ENCODE data around the gene NOL4L.

Gene NOL4L

DNA sequence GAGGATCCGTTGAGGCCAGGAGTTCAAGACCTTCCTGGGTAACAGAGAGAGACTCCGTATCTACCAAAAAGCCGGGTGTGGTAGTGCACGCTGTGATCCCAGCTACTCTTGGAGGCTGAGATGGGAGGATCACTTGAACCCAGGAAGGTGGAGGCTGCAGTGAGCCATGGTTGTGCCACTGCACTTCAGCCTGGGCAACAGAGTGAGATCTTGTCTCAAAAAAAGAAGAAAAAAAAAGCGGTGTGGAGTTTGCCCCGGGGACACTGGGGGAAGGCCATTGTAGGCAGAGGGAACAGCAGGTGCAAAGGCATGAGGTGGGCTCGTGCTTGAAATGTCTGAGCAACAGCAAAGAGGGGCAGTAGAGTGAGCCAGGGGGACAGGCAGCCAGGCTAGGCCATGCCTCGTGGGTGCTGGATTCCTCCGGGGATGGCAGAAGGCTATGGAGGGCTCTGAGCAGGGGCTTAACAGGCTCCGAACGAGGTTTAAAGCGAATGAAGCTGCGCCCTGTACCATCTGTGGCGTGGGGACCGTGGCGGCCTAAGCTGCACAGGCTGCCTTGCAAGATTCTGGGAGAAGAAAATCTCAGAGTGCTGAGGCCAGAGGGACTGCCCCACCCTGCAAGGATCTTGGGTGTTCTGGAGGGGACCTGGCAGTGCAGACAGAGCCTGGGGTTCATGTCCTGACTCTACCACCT lies 36.9 kb upstream of the NOL4L start:
- no peak overlapping the region for H3K4me3 ChIP-seq (ENCODE audit: low read depth, low read length, poor library complexity, severe bottlenecking)
- H3K9me2 ChIP-seq (ENCODE audit: low read depth, low read length) = no peaks in the 10 kb centered on the region
- TF ChIP-seq EZH2 (IDR thresholded peaks at IDR 0.05; ENCODE audit: borderline replicate concordance, low read length) = no peak
- TF ChIP-seq CTCF (IDR thresholded peaks at IDR 0.05; ENCODE audit: low read length) = no peak
- no peaks in the 10 kb centered on the region for H4K20me1 ChIP-seq (ENCODE audit: insufficient read depth, low read length)
- H3K4me1 ChIP-seq (ENCODE audit: insufficient read depth, low read length, severe bottlenecking) = peaks cover 17% of the 10 kb centered on the region
- no peak overlapping the region for H3K27ac ChIP-seq (ENCODE audit: low read depth, low read length, poor library complexity, severe bottlenecking)
- no peak overlapping the region for H3K4me2 ChIP-seq (ENCODE audit: low read length)
- H3K79me2 ChIP-seq (ENCODE audit: insufficient read depth, low read length) = no peaks in the 10 kb centered on the region
- no peak overlapping the region for H2AFZ ChIP-seq (ENCODE audit: low read length)
- H3K9ac ChIP-seq (ENCODE audit: low read length) = no peak overlapping the region
- H3K27me3 ChIP-seq (ENCODE audit: insufficient read depth, low read length) = no peaks in the 10 kb centered on the region
- no peaks in the 10 kb centered on the region for H3F3A ChIP-seq (ENCODE audit: insufficient read depth, low read length)
- H3K9me3 ChIP-seq (ENCODE audit: low read length) = no peaks in the 10 kb centered on the region
- no peaks in the 10 kb centered on the region for H3K36me3 ChIP-seq (ENCODE audit: insufficient read depth, low read length)

DNA sequence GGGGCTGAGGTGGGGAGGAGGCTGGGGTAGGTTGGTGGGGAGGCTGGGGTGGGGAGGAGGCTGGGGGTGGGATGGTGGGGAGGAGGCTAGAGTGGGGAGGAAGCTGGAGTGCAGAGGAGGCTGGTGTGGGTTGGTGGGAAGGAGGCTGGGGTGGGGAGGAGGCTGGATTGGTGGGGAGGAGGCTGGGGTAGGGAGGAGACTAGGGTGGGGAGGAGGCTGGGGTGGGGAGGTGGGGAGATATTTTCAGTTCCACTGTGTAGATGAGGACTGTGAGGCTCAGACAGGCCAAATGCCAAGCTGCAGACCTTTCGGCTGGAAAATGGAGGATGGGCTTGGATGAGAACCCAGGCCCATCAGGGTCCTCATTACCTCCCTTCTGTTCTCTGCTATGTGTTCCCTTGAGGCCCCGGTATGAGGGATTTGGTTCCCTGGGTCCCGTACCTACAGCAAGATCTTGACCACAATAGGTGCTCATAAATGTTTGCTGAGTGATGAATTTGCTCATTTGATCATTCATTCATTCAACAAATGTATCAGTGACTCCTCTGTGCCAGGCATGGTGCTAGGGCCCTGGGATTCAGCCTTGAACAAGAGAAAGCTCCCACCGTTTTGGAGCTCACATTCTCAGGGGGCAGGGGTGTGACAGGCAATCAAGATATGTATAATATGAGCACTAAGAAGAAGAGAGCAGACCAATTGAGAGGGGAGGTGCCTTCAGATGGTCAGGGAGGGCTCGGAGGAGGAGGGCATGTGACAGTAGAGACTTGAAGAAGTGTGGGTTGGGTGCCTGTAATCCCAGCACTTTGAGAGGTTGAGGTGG lies 36.1 kb upstream of the NOL4L start:
- Histone ChIP-seq H3K4me1 (ENCODE audit: insufficient read depth, low read length, severe bottlenecking) (peaks cover 11% of the 10 kb centered on the region), H3K27me3 (ENCODE audit: insufficient read depth, low read length) (no peaks in the 10 kb centered on the region), H3K9me3 (ENCODE audit: low read length) (no peaks in the 10 kb centered on the region), H3F3A (ENCODE audit: insufficient read depth, low read length) (no peaks in the 10 kb centered on the region), H3K27ac (ENCODE audit: low read depth, low read length, poor library complexity, severe bottlenecking) (no peak overlapping the region), H3K9ac (ENCODE audit: low read length) (no peak overlapping the region), H3K36me3 (ENCODE audit: insufficient read depth, low read length) (no peaks in the 10 kb centered on the region), H4K20me1 (ENCODE audit: insufficient read depth, low read length) (no peaks in the 10 kb centered on the region), H3K4me2 (ENCODE audit: low read length) (no peak overlapping the region), H3K79me2 (ENCODE audit: insufficient read depth, low read length) (no peaks in the 10 kb centered on the region), H2AFZ (ENCODE audit: low read length) (no peak overlapping the region), H3K9me2 (ENCODE audit: low read depth, low read length) (no peaks in the 10 kb centered on the region), H3K4me3 (ENCODE audit: low read depth, low read length, poor library complexity, severe bottlenecking) (no peak overlapping the region)
- no peak for TF ChIP-seq CTCF (IDR thresholded peaks at IDR 0.05; ENCODE audit: low read length)
- no peak for TF ChIP-seq EZH2 (IDR thresholded peaks at IDR 0.05; ENCODE audit: borderline replicate concordance, low read length)

DNA sequence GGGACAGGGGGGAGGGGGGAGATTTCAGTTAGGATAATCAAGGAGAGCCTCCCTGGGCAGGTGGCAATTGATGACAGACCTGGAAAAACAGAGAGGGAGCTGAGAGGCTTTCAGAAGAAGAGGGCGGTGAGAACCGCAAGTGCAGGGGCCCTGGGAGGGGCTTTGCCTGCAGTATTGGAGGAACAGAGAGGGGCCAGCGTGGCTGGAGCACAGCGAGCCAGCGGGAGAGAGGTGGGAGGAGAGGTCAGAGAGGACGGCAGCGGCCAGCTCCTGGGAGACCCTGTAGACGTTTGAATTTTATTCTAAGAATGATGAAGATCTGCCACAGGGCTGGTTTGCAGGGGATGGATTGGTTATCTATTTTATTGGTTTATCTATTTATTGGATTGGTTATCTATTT lies 34.5 kb upstream of the NOL4L start:
- no peak overlapping the region for H2AFZ ChIP-seq (ENCODE audit: low read length)

More for the DNA sequence above, 34.5 kb upstream of the NOL4L start:
- H3K27me3 ChIP-seq (ENCODE audit: insufficient read depth, low read length) = no peaks in the 10 kb centered on the region
- H3K36me3 ChIP-seq (ENCODE audit: insufficient read depth, low read length) = no peaks in the 10 kb centered on the region
- no peaks in the 10 kb centered on the region for H3K9me3 ChIP-seq (ENCODE audit: low read length)
- H3K27ac ChIP-seq (ENCODE audit: low read depth, low read length, poor library complexity, severe bottlenecking) = no peak overlapping the region
- no peaks in the 10 kb centered on the region for H4K20me1 ChIP-seq (ENCODE audit: insufficient read depth, low read length)
- H3K79me2 ChIP-seq (ENCODE audit: insufficient read depth, low read length) = no peaks in the 10 kb centered on the region
- peaks cover 11% of the 10 kb centered on the region for H3K4me1 ChIP-seq (ENCODE audit: insufficient read depth, low read length, severe bottlenecking)
- no peaks in the 10 kb centered on the region for H3F3A ChIP-seq (ENCODE audit: insufficient read depth, low read length)
- H3K9me2 ChIP-seq (ENCODE audit: low read depth, low read length) = no peaks in the 10 kb centered on the region
- TF ChIP-seq EZH2 (IDR thresholded peaks at IDR 0.05; ENCODE audit: borderline replicate concordance, low read length) (no peak), CTCF (IDR thresholded peaks at IDR 0.05; ENCODE audit: low read length) (no peak)
- no peak overlapping the region for H3K4me2 ChIP-seq (ENCODE audit: low read length)
- no peak overlapping the region for H3K4me3 ChIP-seq (ENCODE audit: low read depth, low read length, poor library complexity, severe bottlenecking)
- H3K9ac ChIP-seq (ENCODE audit: low read length) = no peak overlapping the region
